GM12872 (cell line): ENCODE measurements around the gene RPGR.

ENCODE experiments used
- CTCF ChIP-seq: IDR thresholded peaks from 3 replicates; pipeline ENCODE4 v1.5.1; 2011; ENCODE audit warnings: low read depth, mild to moderate bottlenecking, low read length, moderate library complexity; ENCODE audit not compliant: insufficient read depth

RPGR gene

GRCh38 chrX:38363046-38363445 lies 35.7 kb upstream of the RPGR start:
- no peak for TF ChIP-seq CTCF

DNA sequence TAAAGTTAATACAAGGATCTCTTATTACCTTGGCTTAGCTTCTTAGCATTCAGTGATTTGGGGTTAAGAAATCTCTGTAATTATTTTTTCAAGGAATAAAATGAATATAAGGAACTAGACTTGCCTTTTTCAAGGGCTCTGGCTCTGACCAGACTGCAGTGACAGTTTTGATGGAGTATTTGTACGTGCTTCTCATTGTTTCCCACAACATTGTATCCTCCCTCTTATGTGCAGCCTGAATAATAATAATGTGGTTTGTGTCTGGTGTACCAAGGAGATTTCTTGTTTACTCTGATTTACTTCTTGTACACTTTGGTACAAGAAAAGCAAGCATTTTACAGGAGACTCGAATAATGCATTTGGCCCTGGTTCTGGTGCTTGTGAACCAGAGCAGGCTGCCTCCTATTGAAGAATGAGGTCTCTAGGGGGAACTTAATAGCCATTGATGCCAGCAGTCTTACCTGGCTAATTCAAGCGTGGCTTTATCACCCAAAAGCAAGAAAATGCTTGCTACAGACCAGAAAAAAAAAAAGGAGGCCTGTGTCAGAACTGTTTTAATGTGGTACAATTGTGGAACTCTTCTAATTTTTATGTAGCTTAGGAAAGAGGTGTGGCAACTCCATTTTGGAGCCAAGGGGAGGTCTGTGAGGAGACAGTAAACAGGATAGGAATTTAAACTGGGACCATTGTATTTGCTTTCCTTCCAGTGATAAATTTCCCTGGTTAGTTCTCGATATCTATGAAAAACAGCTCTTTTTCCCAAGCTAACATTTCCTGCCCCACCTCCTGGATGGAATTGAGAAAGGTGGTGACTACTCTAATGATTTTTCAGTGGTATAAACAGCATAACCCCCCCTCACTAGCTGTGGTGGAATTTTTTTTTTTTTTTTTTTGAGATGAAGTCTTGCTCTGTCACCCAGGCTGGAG lies 30.7 kb upstream of the RPGR start:
- no peak for TF ChIP-seq CTCF

DNA sequence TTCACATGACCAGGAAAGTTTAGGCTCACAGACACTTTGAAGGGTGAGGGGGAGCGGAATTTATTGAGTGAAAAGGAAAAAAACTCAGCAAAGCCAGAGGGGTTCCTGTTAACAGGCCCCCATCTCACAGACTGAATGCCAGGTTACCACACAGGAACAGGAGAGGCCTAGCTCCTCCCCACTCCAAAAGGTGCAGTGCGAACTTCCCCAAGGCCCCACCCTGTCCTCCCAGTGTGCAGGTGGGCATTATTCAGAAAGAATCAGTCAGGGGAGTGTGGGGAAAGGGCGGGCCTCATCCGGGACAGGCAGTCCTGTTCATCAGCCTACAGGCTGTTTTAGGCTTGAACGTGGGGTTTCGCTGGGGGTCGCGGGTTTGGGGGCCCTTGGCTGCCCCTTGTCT lies 29.1 kb upstream of the RPGR start:
- TF ChIP-seq CTCF: no peak

DNA sequence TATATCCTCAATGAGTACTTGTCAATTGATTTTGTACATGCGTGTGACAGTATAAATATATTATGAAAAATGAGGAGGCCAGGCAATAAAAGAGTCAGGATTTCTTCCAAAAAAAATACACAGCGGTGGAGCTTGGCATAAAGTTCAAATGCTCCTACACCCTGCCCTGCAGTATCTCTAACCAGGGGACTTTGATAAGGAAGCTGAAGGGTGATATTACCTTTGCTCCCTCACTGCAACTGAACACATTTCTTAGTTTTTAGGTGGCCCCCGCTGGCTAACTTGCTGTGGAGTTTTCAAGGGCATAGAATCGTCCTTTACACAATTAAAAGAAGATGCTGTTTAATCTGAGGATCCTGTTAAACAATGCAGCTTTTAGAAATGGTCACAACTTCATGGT lies 25.1 kb upstream of the RPGR start, which contains the start of gene OTC:
Gene OTC, plus strand, starts transcription at position 243 of the 400 bp plus-strand sequence. Its CDS starts 93 bp downstream, at position 336.
- no peak for TF ChIP-seq CTCF

GRCh38 chrX:38351346-38351745 lies 24.0 kb upstream of the RPGR start:
- no peak for TF ChIP-seq CTCF

GRCh38 chrX:38347136-38347535 lies 19.8 kb upstream of the RPGR start:
- no peak for TF ChIP-seq CTCF

DNA sequence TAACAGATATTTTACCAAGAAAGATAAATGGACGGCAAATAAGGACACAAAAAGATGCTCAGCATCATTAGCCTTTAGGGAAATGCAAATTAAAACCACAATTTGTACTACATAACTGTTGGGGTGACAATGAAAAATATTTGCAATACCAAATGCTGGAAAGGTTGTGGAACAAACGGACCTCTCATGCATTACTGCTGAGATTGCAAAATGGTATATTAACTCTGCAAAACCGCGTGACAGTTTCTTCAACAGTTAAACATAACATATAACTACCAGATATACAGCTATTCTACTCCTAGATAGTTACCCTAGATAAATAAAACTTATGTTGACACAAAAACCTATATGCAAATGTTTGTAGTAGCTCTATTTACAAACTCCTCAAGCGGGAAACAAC lies 18.8 kb upstream of the RPGR start:
- TF ChIP-seq CTCF: no peak
